Measurements from ENCODE around the gene SPATA1.

SPATA1 gene

GRCh38 chr1:84598418-84598817 is 92.2 kb downstream of the SPATA1 start:
- DNase-seq = no peak

GRCh38 chr1:84598846-84599741 is 92.9 kb downstream of the SPATA1 start:
- no peak for DNase-seq

GRCh38 chr1:84600796-84601195 is 94.6 kb downstream of the SPATA1 start:
- DNase-seq = no peak

- no peak for DNase-seq
These were observed 97.0 kb downstream of the SPATA1 start for GRCh38 chr1:84603223-84603622.

GRCh38 chr1:84603941-84604830 is 98.0 kb downstream of the SPATA1 start:
- DNase-seq = peak; percentile 34

- DNase-seq = no peak
These were observed 99.0 kb downstream of the SPATA1 start for GRCh38 chr1:84605157-84605556.

- no peak for DNase-seq
These were observed 100.8 kb downstream of the SPATA1 start for GRCh38 chr1:84606977-84607376.

GRCh38 chr1:84611091-84611490 is 104.9 kb downstream of the SPATA1 start:
- no peak for DNase-seq

GRCh38 chr1:84611796-84612195 is 105.6 kb downstream of the SPATA1 start:
- DNase-seq = no peak

GRCh38 chr1:84613026-84613425 is 106.8 kb downstream of the SPATA1 start:
- DNase-seq = no peak

- no peak for DNase-seq
These were observed 107.7 kb downstream of the SPATA1 start for GRCh38 chr1:84613887-84614286.

GRCh38 chr1:84615790-84616189 is 109.6 kb downstream of the SPATA1 start:
- DNase-seq = no peak
